Upper lobe of left lung (tissue), 4 donors: Measurements from ENCODE around the gene GNA14.

Source experiments
- EP300 ChIP-seq, 4 donors: sonication (generic); formaldehyde crosslinking; IDR thresholded peaks; one replicate each; pipeline ENCODE4 v1.5.1; 2017; ENCODE audit warnings: antibody characterized with exemption in 4 of 4, control low read depth in 2 of 4
- POLR2A ChIP-seq, 4 donors: fragments of 450-650 bp; IDR thresholded peaks; one replicate each; pipeline ENCODE4 v1.5.1; 2016 to 2017; ENCODE audit warnings: antibody characterized with exemption in 4 of 4, mild to moderate bottlenecking in 2 of 4
- POLR2AphosphoS5 ChIP-seq, 2 donors: sonication (generic); formaldehyde crosslinking; IDR thresholded peaks; one replicate each; pipeline ENCODE4 v1.5.1; 2017; ENCODE audit warnings: antibody characterized with exemption in 2 of 2
- TF ChIP-seq, protein P1 (sequence below), 6 experiments: fragments of 450-650 bp in 4 of 6; fragments of 200-600 bp in 2 of 6; sonication (generic) in 2 of 6; IDR thresholded peaks; one replicate each; pipeline ENCODE4 v1.5.1; 2016 to 2019; ENCODE audit warnings: antibody characterized with exemption in 6 of 6

DNA sequence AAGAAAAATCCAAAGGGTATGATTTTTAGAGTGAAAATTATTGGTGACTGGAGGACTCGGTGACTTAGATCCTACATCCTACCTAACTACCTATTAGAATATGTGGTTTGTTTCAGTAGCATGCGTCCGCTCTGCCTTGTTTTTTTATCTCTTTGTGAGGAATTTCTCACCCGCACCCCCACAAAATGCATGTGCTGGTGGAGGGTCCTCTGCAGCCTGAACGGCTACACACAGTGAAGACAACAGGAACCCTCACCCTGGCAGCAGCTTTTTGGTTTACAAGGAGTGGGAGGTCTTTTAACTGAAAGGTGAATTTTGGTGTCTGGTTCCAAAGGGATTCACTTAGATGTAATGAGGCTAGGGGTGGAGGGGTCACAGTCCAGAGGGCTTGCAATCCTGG, 115.5 kb downstream of the GNA14 start:
- no peak for TF ChIP-seq POLR2A (IDR thresholded peaks at IDR 0.05)
- no peak for TF ChIP-seq EP300 (IDR thresholded peaks at IDR 0.05)
- TF ChIP-seq, protein P1, sequence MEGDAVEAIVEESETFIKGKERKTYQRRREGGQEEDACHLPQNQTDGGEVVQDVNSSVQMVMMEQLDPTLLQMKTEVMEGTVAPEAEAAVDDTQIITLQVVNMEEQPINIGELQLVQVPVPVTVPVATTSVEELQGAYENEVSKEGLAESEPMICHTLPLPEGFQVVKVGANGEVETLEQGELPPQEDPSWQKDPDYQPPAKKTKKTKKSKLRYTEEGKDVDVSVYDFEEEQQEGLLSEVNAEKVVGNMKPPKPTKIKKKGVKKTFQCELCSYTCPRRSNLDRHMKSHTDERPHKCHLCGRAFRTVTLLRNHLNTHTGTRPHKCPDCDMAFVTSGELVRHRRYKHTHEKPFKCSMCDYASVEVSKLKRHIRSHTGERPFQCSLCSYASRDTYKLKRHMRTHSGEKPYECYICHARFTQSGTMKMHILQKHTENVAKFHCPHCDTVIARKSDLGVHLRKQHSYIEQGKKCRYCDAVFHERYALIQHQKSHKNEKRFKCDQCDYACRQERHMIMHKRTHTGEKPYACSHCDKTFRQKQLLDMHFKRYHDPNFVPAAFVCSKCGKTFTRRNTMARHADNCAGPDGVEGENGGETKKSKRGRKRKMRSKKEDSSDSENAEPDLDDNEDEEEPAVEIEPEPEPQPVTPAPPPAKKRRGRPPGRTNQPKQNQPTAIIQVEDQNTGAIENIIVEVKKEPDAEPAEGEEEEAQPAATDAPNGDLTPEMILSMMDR (IDR thresholded peaks at IDR 0.05): no peak
- TF ChIP-seq POLR2AphosphoS5 (IDR thresholded peaks at IDR 0.05): no peak
